Prostate gland (tissue), 2 donors: Measurements from ENCODE around the gene OSBPL6. TPM values are rescaled to one million over a fixed set of nuclear protein-coding genes. Genes with fewer than 3 reads are reported as not detected.

Experiments used
- DNase-seq: peaks from one replicate; pipeline ENCODE4 v3.0.0-alpha.2; 2019; ENCODE audit warnings: low spot score
- H3K27ac ChIP-seq, 2 donors: fragments of 200-600 bp; sonication (generic); 2 replicates each; pipeline ENCODE4 v1.5.1; 2017 to 2019
- H3K27me3 ChIP-seq: fragments of 200-600 bp; sonication (generic); replicated peaks from 2 replicates; pipeline ENCODE4 v1.5.1; 2019; ENCODE audit not compliant: insufficient read depth
- H3K36me3 ChIP-seq, 2 donors: fragments of 200-600 bp; sonication (generic); 1 replicate in 1 of 2; 2 replicates in 1 of 2; pipeline versions ENCODE4 v1.5.1 to v1.8.1; 2017 to 2019
- H3K4me1 ChIP-seq: fragments of 200-600 bp; sonication (generic); replicated peaks from 2 replicates; pipeline ENCODE4 v1.5.1; 2019
- H3K4me3 ChIP-seq, 2 donors: fragments of 200-600 bp; sonication (generic); 2 replicates each; pipeline ENCODE4 v1.5.1; 2017 to 2019
- H3K9me3 ChIP-seq: fragments of 200-600 bp; sonication (generic); 2 replicates; pipeline ENCODE4 v1.5.1; 2017
- POLR2A ChIP-seq: fragments of 450-650 bp; IDR thresholded peaks from one replicate; pipeline ENCODE4 v1.6.1; 2016; ENCODE audit warnings: antibody characterized with exemption, mild to moderate bottlenecking
- POLR2AphosphoS5 ChIP-seq: sonication (generic); formaldehyde crosslinking; IDR thresholded peaks from one replicate; pipeline ENCODE4 v1.6.1; 2017; ENCODE audit warnings: antibody characterized with exemption
- WGBS: methylation state at CpG from one replicate; pipeline ENCODE4 v1.1.5; 2018; 5-methylcytosine and 5-hydroxymethylcytosine counted together
- intact Hi-C: fragments of 100-400 bp; cut with DNase I; formaldehyde crosslinking; loops from one replicate; pipeline ENCODE4 v1.14.2; 2022
- total RNA-seq, 2 donors: library from RNA; depleted of rRNA; stranded (reverse); fragments of >200 nt; gene quantifications; one replicate each; pipeline ENCODE4 v1.1.0, GENCODE V29; 2016
- TF ChIP-seq, protein P1 (sequence below), 4 experiments: fragments of 200-600 bp in 2 of 4; fragments of 450-650 bp in 2 of 4; sonication (generic) in 2 of 4; IDR thresholded peaks; 1 replicate in 3 of 4; 2 replicates in 1 of 4; pipeline ENCODE4 v1.5.1; 2016 to 2019; ENCODE audit warnings: antibody characterized with exemption in 4 of 4, mild to moderate bottlenecking in 2 of 4, moderate library complexity in 2 of 4

The OSBPL6 gene
- total RNA-seq, 2 donors from 2014 or later, result 2.4 to 10.8 TPM

- no peaks in the 10 kb centered on the region for H3K4me1 ChIP-seq
- no peak for DNase-seq
- TF ChIP-seq, protein P1, sequence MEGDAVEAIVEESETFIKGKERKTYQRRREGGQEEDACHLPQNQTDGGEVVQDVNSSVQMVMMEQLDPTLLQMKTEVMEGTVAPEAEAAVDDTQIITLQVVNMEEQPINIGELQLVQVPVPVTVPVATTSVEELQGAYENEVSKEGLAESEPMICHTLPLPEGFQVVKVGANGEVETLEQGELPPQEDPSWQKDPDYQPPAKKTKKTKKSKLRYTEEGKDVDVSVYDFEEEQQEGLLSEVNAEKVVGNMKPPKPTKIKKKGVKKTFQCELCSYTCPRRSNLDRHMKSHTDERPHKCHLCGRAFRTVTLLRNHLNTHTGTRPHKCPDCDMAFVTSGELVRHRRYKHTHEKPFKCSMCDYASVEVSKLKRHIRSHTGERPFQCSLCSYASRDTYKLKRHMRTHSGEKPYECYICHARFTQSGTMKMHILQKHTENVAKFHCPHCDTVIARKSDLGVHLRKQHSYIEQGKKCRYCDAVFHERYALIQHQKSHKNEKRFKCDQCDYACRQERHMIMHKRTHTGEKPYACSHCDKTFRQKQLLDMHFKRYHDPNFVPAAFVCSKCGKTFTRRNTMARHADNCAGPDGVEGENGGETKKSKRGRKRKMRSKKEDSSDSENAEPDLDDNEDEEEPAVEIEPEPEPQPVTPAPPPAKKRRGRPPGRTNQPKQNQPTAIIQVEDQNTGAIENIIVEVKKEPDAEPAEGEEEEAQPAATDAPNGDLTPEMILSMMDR (IDR thresholded peaks at IDR 0.05), result no peak
- TF ChIP-seq POLR2A (no peak), POLR2AphosphoS5 (no peak)
Measured at GRCh38 chr2:178230396-178230795, 36.1 kb downstream of the OSBPL6 start.

GRCh38 chr2:178233428-178233827 is 39.1 kb downstream of the OSBPL6 start:
- H3K9me3 ChIP-seq, result no peaks in the 10 kb centered on the region
- H3K36me3 ChIP-seq, result no peaks in the 10 kb centered on the region
- H3K27ac ChIP-seq, result no peak overlapping the region
- no peak overlapping the region for H3K4me3 ChIP-seq
- no peaks in the 10 kb centered on the region for H3K27me3 ChIP-seq
- no peaks in the 10 kb centered on the region for H3K4me1 ChIP-seq
- 73% methylated on average over 3 of the region's 3 CpGs for WGBS
- no peak for DNase-seq
- intact Hi-C loops, result no loop called here
- TF ChIP-seq, protein P1 (IDR thresholded peaks at IDR 0.05), result no peak
- TF ChIP-seq POLR2A, result no peak
- no peak for TF ChIP-seq POLR2AphosphoS5

More at GRCh38 chr2:178230396-178230795, 36.1 kb downstream of the OSBPL6 start:
- Histone ChIP-seq H3K9me3 (no peaks in the 10 kb centered on the region), H3K27ac (no peak overlapping the region), H3K4me3 (no peak overlapping the region), H3K27me3 (no peaks in the 10 kb centered on the region), H3K36me3 (no peaks in the 10 kb centered on the region)
- 86% methylated on average over 4 of the region's 4 CpGs for WGBS
- intact Hi-C loops, result no loop called here

DNA sequence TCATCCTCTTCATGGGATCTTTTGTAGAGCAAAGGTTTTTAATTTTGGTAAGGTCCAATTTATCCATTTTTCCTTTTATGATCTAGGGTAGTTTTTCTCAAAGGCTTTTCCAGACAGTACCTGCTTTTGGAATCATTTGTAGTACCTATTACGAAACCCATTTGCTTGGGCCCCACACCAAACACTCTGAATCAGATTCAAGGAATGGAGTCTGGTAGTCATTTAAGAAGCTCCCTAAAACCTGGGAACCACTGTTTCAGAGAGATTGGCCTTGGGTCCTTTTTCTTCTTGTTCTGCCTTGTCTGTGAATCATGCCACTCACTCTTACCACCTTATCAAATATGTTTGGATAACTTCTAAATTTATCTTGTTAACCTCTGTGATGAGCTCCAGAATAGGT is 40.3 kb downstream of the OSBPL6 start:
- intact Hi-C loops, result no loop called here
- H3K27ac ChIP-seq, result no peak overlapping the region
- WGBS, result 86% methylated on average over 1 of the region's 1 CpG
- H3K36me3 ChIP-seq, result no peaks in the 10 kb centered on the region
- H3K27me3 ChIP-seq, result no peaks in the 10 kb centered on the region
- DNase-seq, result no peak
- no peaks in the 10 kb centered on the region for H3K9me3 ChIP-seq
- no peak for TF ChIP-seq POLR2A
- TF ChIP-seq POLR2AphosphoS5, result no peak
- TF ChIP-seq, protein P1 (IDR thresholded peaks at IDR 0.05), result no peak
- no peaks in the 10 kb centered on the region for H3K4me1 ChIP-seq
- no peak overlapping the region for H3K4me3 ChIP-seq

DNA sequence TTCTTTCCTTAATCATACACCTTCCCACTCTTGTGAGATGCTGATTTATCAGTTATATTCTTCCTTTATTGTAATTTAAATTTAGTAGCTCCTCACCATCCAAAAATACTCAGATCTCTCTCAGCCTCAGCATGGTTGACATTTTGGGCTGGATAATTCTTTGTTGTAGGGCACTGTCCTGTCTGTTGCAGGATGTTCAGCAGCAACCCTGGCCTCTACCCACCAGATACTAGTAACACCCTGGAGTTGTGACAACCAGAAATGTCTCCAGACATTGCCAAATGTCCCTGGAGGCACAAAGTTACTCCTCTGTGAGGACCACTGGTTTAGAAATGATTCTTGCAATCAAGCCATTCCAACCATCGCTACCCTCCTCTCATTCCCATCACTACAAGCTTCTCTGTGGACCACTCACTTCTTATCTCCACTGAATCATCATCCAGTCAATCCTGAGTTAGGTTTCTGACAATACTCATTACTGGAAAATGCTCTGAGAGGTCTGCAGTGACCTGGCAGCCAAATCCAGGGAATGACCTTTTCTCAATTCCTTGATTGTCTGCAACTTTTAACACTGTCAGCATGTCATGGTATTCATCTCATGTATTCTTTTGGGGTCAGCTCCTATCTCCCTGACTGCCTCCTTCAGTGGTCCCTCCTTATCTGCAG is 43.3 kb downstream of the OSBPL6 start:
- no peak for TF ChIP-seq POLR2AphosphoS5
- TF ChIP-seq POLR2A, result no peak
- TF ChIP-seq, protein P1 (IDR thresholded peaks at IDR 0.05), result no peak
- Histone ChIP-seq H3K9me3 (no peaks in the 10 kb centered on the region), H3K4me3 (no peak overlapping the region), H3K27ac (no peak overlapping the region), H3K36me3 (no peaks in the 10 kb centered on the region), H3K27me3 (no peaks in the 10 kb centered on the region), H3K4me1 (no peaks in the 10 kb centered on the region)
- WGBS, result 96% methylated on average over 1 of the region's 1 CpG
- no peak for DNase-seq
- intact Hi-C loops, result no loop called here

DNA sequence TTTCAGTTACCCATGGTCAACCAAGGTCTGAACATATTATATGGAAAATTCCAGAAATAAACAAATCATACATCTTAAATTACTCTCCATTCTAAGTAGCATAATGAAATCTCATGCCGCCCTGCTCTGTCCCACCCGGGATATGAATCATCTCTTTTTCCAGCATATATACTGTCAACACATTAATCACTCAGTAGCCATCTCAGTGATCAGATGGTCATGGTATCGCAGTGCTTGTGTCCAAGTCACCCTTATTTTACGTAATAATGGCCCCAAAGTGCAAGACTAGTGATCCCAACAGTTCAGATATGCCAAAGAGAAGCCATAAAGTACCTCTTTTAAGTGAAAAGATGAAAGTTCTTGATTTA is 43.8 kb downstream of the OSBPL6 start:
- no peak for DNase-seq
- 94% methylated on average over 4 of the region's 4 CpGs for WGBS

More for the DNA sequence above, 43.8 kb downstream of the OSBPL6 start:
- H3K9me3 ChIP-seq, result no peaks in the 10 kb centered on the region
- intact Hi-C loops, result no loop called here
- H3K27ac ChIP-seq, result no peak overlapping the region
- H3K36me3 ChIP-seq, result no peaks in the 10 kb centered on the region
- TF ChIP-seq POLR2A, result no peak
- TF ChIP-seq, protein P1 (IDR thresholded peaks at IDR 0.05), result no peak
- no peak for TF ChIP-seq POLR2AphosphoS5
- no peaks in the 10 kb centered on the region for H3K4me1 ChIP-seq
- no peak overlapping the region for H3K4me3 ChIP-seq
- no peaks in the 10 kb centered on the region for H3K27me3 ChIP-seq
